NCI-H2081 treated with DMSO at 0.1 percent for 48 hours (cell line): ENCODE results near the gene PRKAR1A.
"Not testable (repeated sequence)": the region's sequence is repeated elsewhere in the genome, so short reads cannot be mapped to it uniquely, and the experiment has no call there.

ENCODE experiments used
- DNase-seq: peaks from one replicate; lab custom pipeline; 2025; lab: John Stamatoyannopoulos, UW

Gene PRKAR1A

GRCh38 chr17:68579194-68579927 lies 67.1 kb downstream of the PRKAR1A start:
- no peak for DNase-seq

GRCh38 chr17:68580236-68580770 lies 68.1 kb downstream of the PRKAR1A start:
- DNase-seq: no peak

- DNase-seq: no peak
Observed at GRCh38 chr17:68581863-68582645, 69.8 kb downstream of the PRKAR1A start.

GRCh38 chr17:68582867-68583266 lies 70.6 kb downstream of the PRKAR1A start:
- not testable (repeated sequence) for DNase-seq

GRCh38 chr17:68584581-68585303 lies 72.5 kb downstream of the PRKAR1A start:
- DNase-seq: no peak

- DNase-seq: no peak
Observed at GRCh38 chr17:68585643-68586042, 73.4 kb downstream of the PRKAR1A start.

- no peak for DNase-seq
Observed at GRCh38 chr17:68587026-68587425, 74.8 kb downstream of the PRKAR1A start.

GRCh38 chr17:68587847-68588246 lies 75.6 kb downstream of the PRKAR1A start:
- DNase-seq: no peak

- DNase-seq: no peak
Observed at GRCh38 chr17:68588362-68588761, 76.1 kb downstream of the PRKAR1A start.

- DNase-seq: no peak
Observed at GRCh38 chr17:68589086-68589485, 76.9 kb downstream of the PRKAR1A start.

GRCh38 chr17:68591583-68591982 lies 79.4 kb downstream of the PRKAR1A start:
- no peak for DNase-seq

- DNase-seq: no peak
Observed at GRCh38 chr17:68592009-68592408, 79.8 kb downstream of the PRKAR1A start.

GRCh38 chr17:68592682-68593641 lies 80.7 kb downstream of the PRKAR1A start:
- DNase-seq: no peak

- DNase-seq: no peak
Observed at GRCh38 chr17:68594552-68594951, 82.3 kb downstream of the PRKAR1A start.

- no peak for DNase-seq
Observed at GRCh38 chr17:68595496-68595895, 83.3 kb downstream of the PRKAR1A start.

GRCh38 chr17:68595986-68596385 lies 83.8 kb downstream of the PRKAR1A start:
- no peak for DNase-seq

- no peak for DNase-seq
Observed at GRCh38 chr17:68596411-68596945, 84.2 kb downstream of the PRKAR1A start.

- no peak for DNase-seq
Observed at GRCh38 chr17:68598074-68598473, 85.8 kb downstream of the PRKAR1A start.

GRCh38 chr17:68598545-68598961 lies 86.3 kb downstream of the PRKAR1A start:
- no peak for DNase-seq

GRCh38 chr17:68599091-68599490 lies 86.9 kb downstream of the PRKAR1A start:
- DNase-seq: no peak

GRCh38 chr17:68599552-68600066 lies 87.4 kb downstream of the PRKAR1A start:
- DNase-seq: no peak
